Left ventricle myocardium inferior (tissue), 1 donor: ENCODE measurements around the gene MACROD1. TPM values are rescaled to one million over a fixed set of nuclear protein-coding genes. Genes with fewer than 3 reads are reported as not detected.

Source experiments
- DNase-seq: peaks from one replicate; pipeline ENCODE4 v3.0.0-alpha.2; 2020
- H3K27ac ChIP-seq: fragments of 200-600 bp; replicated peaks from 2 replicates; pipeline ENCODE4 v1.8.0; 2021
- H3K27me3 ChIP-seq: fragments of 200-600 bp; 2 replicates; pipeline ENCODE4 v1.8.0; 2021; ENCODE audit warnings: low read depth
- H3K36me3 ChIP-seq: fragments of 200-600 bp; 2 replicates; pipeline ENCODE4 v1.8.0; 2021
- H3K4me1 ChIP-seq: fragments of 200-600 bp; 2 replicates; pipeline ENCODE4 v1.8.0; 2021
- H3K4me3 ChIP-seq: fragments of 200-600 bp; 2 replicates; pipeline ENCODE4 v1.8.0; 2021; ENCODE audit warnings: mild to moderate bottlenecking, moderate library complexity
- H3K9me3 ChIP-seq: fragments of 200-600 bp; replicated peaks from 2 replicates; pipeline ENCODE4 v1.8.0; 2021
- intact Hi-C: fragments of 100-400 bp; cut with micrococcal nuclease; formaldehyde crosslinking; loops from one replicate; pipeline ENCODE4 v1.11.0; 2022
- total RNA-seq: library from RNA; stranded (reverse); fragmentation: NEBNext Ultra II Directional; extraction: Animal tissue kit (Norgen Biotek cat#: 25700); gene quantifications from one replicate; pipeline ENCODE4 v1.2.1, GENCODE V29; 2021
- TF ChIP-seq, protein P1 (sequence below): fragments of 200-600 bp; IDR thresholded peaks from 2 replicates; pipeline ENCODE4 v1.8.0; 2021; ENCODE audit warnings: antibody characterized with exemption, mild to moderate bottlenecking, borderline replicate concordance
- donor health status: DM: no; HTN: yes; CAD: no; lungs with severe emphysema.

Gene MACROD1
- total RNA-seq, 1 donor from 2014 or later = 127 TPM

DNA sequence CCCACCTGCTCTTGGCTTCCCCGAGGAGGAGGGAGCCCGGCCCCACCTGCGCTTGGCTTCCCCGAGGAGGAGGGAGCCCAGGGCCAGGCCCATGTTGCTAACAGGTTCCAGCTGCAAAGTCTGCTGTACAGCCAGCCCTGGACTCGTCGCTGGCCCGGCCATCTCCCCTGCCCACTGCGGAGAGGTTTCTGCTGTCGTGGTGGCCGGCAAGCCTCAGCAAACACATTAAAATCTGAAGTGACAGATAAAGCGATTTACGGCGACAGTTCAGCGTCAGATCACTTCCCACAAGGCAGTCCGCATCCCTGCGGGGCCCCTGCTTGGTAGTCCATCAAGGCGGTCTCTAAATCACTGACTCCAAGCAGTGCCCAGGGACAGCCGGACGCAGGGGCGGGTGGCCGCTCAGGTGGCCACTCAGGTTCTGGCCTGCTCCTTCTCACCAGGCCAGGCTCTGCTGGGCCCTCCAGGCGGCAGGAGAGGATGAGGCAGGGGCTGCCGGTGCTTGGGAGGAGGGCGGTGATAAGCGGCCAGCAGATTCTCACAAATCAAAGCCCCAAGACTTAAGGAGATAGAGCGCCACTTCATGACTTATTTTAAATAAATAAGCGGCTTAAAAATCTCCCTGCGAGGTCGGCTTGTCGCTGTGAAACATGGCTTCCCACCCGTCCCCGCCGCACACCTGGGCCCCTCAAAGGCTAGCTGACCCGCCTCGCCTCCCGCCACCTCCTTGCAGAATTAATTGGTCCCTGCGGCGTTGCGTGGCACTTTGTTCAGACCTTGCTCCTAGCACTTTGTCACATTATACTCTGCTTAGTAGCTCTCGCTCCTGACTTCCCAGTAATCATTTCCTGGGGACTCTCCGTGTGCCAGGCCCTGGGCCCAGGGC, 21.1 kb downstream of the MACROD1 start:
- H3K36me3 ChIP-seq = no peaks in the 10 kb centered on the region
- peaks cover 40% of the 10 kb centered on the region for H3K4me1 ChIP-seq
- H3K4me3 ChIP-seq = no peak overlapping the region
- no peak for DNase-seq
- TF ChIP-seq, protein P1, sequence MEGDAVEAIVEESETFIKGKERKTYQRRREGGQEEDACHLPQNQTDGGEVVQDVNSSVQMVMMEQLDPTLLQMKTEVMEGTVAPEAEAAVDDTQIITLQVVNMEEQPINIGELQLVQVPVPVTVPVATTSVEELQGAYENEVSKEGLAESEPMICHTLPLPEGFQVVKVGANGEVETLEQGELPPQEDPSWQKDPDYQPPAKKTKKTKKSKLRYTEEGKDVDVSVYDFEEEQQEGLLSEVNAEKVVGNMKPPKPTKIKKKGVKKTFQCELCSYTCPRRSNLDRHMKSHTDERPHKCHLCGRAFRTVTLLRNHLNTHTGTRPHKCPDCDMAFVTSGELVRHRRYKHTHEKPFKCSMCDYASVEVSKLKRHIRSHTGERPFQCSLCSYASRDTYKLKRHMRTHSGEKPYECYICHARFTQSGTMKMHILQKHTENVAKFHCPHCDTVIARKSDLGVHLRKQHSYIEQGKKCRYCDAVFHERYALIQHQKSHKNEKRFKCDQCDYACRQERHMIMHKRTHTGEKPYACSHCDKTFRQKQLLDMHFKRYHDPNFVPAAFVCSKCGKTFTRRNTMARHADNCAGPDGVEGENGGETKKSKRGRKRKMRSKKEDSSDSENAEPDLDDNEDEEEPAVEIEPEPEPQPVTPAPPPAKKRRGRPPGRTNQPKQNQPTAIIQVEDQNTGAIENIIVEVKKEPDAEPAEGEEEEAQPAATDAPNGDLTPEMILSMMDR = no peak
- no peak overlapping the region for H3K27ac ChIP-seq
- H3K27me3 ChIP-seq = no peaks in the 10 kb centered on the region
- H3K9me3 ChIP-seq = no peaks in the 10 kb centered on the region
- intact Hi-C loops = loop anchor here (5.0 kb wide), 1 partner anchor 143 kb away; no protein-coding TSS in a partner anchor

DNA sequence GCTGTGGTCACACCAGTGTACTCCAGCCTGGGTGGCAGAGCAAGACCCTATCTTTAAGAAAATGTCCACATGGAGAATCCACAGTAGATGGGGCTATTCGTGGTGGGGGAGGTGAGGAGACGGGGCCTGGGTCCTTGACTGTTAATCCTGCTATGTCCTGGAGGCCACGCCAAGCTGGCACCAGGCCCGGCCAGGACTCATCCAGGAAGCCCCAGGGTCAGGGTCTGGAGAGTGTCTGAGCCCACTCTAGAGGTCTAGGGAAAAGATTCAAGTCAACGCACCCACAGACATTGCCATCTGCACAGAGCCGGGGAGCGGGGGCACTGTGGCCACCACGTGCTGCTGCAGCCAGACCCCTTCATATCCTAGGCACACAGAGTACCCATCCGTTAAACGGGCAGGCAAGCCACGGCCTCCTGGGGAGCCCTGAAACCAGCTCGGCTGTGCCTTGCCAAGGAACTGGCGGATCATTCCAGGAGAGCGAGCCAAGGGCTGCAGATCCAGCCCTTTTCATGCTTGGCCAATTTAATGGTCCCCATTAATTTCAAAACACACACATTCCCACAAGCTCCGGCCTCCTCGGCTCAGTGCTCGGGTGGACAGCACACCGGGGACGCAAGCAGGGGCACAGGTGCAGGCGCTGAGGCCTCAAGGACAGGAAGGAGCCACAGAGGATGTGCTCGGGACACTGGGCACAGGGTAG, 24.7 kb downstream of the MACROD1 start:
- H3K4me1 ChIP-seq = peaks cover 13% of the 10 kb centered on the region
- H3K27ac ChIP-seq = no peak overlapping the region
- no peak for DNase-seq
- H3K4me3 ChIP-seq = no peak overlapping the region
- TF ChIP-seq, protein P1 = no peak
- no peaks in the 10 kb centered on the region for H3K36me3 ChIP-seq
- no peaks in the 10 kb centered on the region for H3K27me3 ChIP-seq
- H3K9me3 ChIP-seq = no peaks in the 10 kb centered on the region
- intact Hi-C loops = no loop called here

DNA sequence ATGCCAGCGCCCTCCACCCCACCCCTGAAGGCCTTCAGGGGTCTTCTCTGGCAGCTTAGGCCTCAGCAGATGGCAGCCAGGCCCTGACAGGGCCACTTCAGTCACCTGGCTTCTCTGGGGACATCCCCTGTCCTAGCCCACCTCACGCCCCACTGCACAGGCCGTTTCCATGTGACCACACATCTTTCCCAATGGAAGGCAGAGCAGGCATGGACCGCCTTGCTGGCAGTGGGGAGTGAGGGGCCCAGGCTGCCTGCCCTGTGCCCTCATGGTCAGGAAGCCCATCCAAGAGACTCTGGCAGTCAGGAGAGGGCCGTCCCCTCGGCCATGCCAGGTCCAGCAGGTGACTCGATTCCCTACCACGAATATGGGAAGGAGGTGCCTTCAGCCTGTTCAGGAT, 25.8 kb downstream of the MACROD1 start:
- no peak for DNase-seq
- no peak overlapping the region for H3K4me3 ChIP-seq
- H3K36me3 ChIP-seq = no peaks in the 10 kb centered on the region
- peaks cover 17% of the 10 kb centered on the region for H3K4me1 ChIP-seq
- TF ChIP-seq, protein P1 = no peak
- no peaks in the 10 kb centered on the region for H3K9me3 ChIP-seq
- intact Hi-C loops = no loop called here
- H3K27ac ChIP-seq = no peak overlapping the region
- H3K27me3 ChIP-seq = no peaks in the 10 kb centered on the region

DNA sequence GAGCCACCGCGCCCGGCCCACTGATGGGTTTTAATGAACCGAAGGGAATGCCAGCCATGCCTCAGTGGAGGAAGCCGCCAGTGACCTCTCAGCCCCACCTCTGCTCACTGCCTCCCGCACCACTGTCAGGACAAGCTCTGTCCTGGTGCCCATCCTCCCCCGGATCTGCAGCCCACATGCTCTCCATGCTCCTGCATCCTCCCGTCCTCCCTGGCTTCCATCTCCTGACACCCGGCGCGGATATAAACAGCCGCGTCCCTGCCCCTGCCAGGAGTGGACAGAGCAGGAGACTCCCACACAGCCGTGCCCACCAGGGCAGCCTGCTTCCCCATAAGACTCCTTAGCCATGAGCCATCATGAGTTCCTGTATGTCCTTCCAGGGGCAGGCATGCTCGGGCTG, 26.9 kb downstream of the MACROD1 start:
- TF ChIP-seq, protein P1 = no peak
- DNase-seq = no peak
- Histone ChIP-seq H3K36me3 (no peaks in the 10 kb centered on the region), H3K9me3 (no peaks in the 10 kb centered on the region), H3K27me3 (no peaks in the 10 kb centered on the region), H3K27ac (no peak overlapping the region), H3K4me1 (peaks cover 21% of the 10 kb centered on the region), H3K4me3 (no peak overlapping the region)
- intact Hi-C loops = no loop called here

DNA sequence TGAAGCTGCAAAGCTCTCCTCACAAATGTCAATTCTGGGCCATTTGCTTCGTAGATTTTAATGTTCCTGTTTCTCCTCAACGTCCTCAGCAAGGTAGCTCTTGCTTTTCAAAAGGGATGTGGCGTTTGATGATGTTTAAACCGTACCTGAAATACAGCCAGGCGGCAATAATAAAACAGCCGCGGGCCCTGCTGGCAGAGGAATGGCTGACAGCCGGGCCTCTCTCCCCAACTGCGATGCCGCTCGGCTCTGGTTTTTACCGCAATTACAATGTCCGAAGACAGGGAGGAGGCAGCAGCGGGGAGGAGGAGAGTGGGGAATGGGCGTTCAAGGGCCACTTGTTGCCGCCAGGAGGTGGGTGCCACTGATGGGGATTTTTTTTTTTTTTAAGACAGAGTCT, 27.5 kb downstream of the MACROD1 start:
- no peaks in the 10 kb centered on the region for H3K27me3 ChIP-seq
- TF ChIP-seq, protein P1 = no peak
- no peak overlapping the region for H3K27ac ChIP-seq
- H3K9me3 ChIP-seq = no peaks in the 10 kb centered on the region
- DNase-seq = no peak
- intact Hi-C loops = no loop called here
- no peak overlapping the region for H3K4me3 ChIP-seq
- H3K36me3 ChIP-seq = no peaks in the 10 kb centered on the region
- H3K4me1 ChIP-seq = peaks cover 21% of the 10 kb centered on the region
